Psoas muscle (tissue), 8 donors: ENCODE results near the gene LSM4. TPM values are rescaled to one million over a fixed set of nuclear protein-coding genes. Genes with fewer than 3 reads are reported as not detected.

Experiments
- ATAC-seq, 4 donors: fragments of 200-7000 bp; cut with Tn5 transposase; one replicate each; pipeline ENCODE4 v1.9.1; 2020; ENCODE audit warnings: moderate library complexity in 3 of 4, mild to moderate bottlenecking in 2 of 4
- DNase-seq, 2 donors: peaks; one replicate each; pipeline ENCODE4 v3.0.0-alpha.2; 2020
- H3K27ac ChIP-seq: fragments of 200-600 bp; one replicate; pipeline ENCODE4 v1.8.0; 2022
- H3K27me3 ChIP-seq, 3 donors: fragments of 200-600 bp in 1 of 3; one replicate each; pipeline versions ENCODE4 v1.6.1 to v1.8.0; 2013 to 2022; ENCODE audit warnings: low read length in 2 of 3, mild to moderate bottlenecking in 2 of 3, moderate library complexity in 1 of 3; ENCODE audit not compliant: insufficient read depth in 3 of 3
- H3K36me3 ChIP-seq, 2 donors: fragments of 200-600 bp in 1 of 2; one replicate each; pipeline versions ENCODE4 v1.6.1 to v1.8.0; 2013 to 2022; ENCODE audit warnings: low read depth in 1 of 2, mild to moderate bottlenecking in 1 of 2, moderate library complexity in 1 of 2; ENCODE audit not compliant: insufficient read depth in 1 of 2
- H3K4me1 ChIP-seq: fragments of 200-600 bp; one replicate; pipeline ENCODE4 v1.8.0; 2022
- H3K4me3 ChIP-seq: fragments of 200-600 bp; one replicate; pipeline ENCODE4 v1.8.0; 2022; ENCODE audit warnings: mild to moderate bottlenecking
- H3K9me3 ChIP-seq: fragments of 200-600 bp; one replicate; pipeline ENCODE4 v1.8.0; 2022
- CTCF ChIP-seq: fragments of 200-600 bp; IDR thresholded peaks from one replicate; pipeline ENCODE4 v1.8.0; 2022; ENCODE audit warnings: antibody characterized with exemption
- WGBS, 3 donors: extraction: QIAGEN DNeasy Blood & Tissue Kit; methylation state at CpG; one replicate each; pipeline versions ENCODE4 v1.1.6 to v1.1.7; 2013; 5-methylcytosine and 5-hydroxymethylcytosine counted together
- intact Hi-C, 2 donors: fragments of 100-400 bp; cut with DNase I; formaldehyde crosslinking; loops; one replicate each; pipeline versions ENCODE4 v1.11.0 to v1.14.2; 2022
- polyA plus RNA-seq, 3 donors: library from polyadenylated mRNA; stranded (reverse); fragments of 200-250 nt; gene quantifications; one replicate each; pipeline ENCODE4 v1.2.3, GENCODE V29; 2013
- total RNA-seq, 4 donors: library from RNA; stranded (reverse); fragmentation: NEBNext Ultra II Directional in 2 of 4; extraction: Animal tissue kit (Norgen Biotek cat#: 25700) in 2 of 4; gene quantifications; one replicate each; pipeline versions ENCODE4 v1.2.1 to v1.2.4, GENCODE V29; 2021 to 2023
- donor health status: healthy with polysubstance abuse.
- donor health status: DM: no; HTN: no; CAD: no; lungs with moderate emphysema.
- donor health status: Bipolar disorder and iron deficiency.
- donor health status: healthy.
- donor health status: DM: yes; HTN: yes; CAD: no.
- donor health status: DM: no; HTN: no; CAD: no.
- donor health status: DM: no; HTN: no; CAD: no.
- donor health status: DM: yes; HTN: yes; CAD: no.

Gene LSM4
- total and polyA plus RNA-seq, 7 donors = 87.9 to 215 (median 132) TPM

- Histone ChIP-seq H3K9me3 (no peaks in the 10 kb centered on the region), H3K4me3 (no peak overlapping the region), H3K36me3 (peaks cover 2 to 45% of the 10 kb centered on the region in 2 donors), H3K27me3 (no peaks in the 10 kb centered on the region), H3K4me1 (peaks cover 4% of the 10 kb centered on the region), H3K27ac (no peak overlapping the region)
- intact Hi-C loops = loop anchor here in 1 of 2 donors (5.0 kb wide), 1 partner anchor 64 kb away; no protein-coding TSS in a partner anchor
- DNase-seq (no peak), ATAC-seq (no peak)
- 87 to 92% (median 88%) methylated on average over 17 of the region's 17 CpGs for WGBS, 3 donors
- TF ChIP-seq CTCF = no peak
Measured at GRCh38 chr19:18348171-18348570, 25.3 kb upstream of the LSM4 start.

GRCh38 chr19:18346091-18346490, 23.2 kb upstream of the LSM4 start:
- no peaks in the 10 kb centered on the region for H3K9me3 ChIP-seq
- intact Hi-C loops = loop anchor here in 1 of 2 donors (5.0 kb wide), 1 partner anchor 66 kb away; no protein-coding TSS in a partner anchor
- ATAC-seq = no peak
- no peak for DNase-seq
- H3K4me1 ChIP-seq = peaks cover 5% of the 10 kb centered on the region
- TF ChIP-seq CTCF = no peak
- H3K27me3 ChIP-seq = no peaks in the 10 kb centered on the region
- H3K36me3 ChIP-seq = peaks cover 2 to 43% of the 10 kb centered on the region in 2 donors
- WGBS, 3 donors = 70 to 73% (median 71%) methylated on average over 8 of the region's 8 CpGs
- no peak overlapping the region for H3K27ac ChIP-seq
- no peak overlapping the region for H3K4me3 ChIP-seq

- no peak overlapping the region for H3K27ac ChIP-seq
- 91 to 95% (median 95%) methylated on average over 6 of the region's 6 CpGs for WGBS, 3 donors
- H3K27me3 ChIP-seq = no peaks in the 10 kb centered on the region
- H3K4me3 ChIP-seq = no peak overlapping the region
- no peaks in the 10 kb centered on the region for H3K9me3 ChIP-seq
- ATAC-seq (no peak), DNase-seq (no peak)
- intact Hi-C loops = loop anchor here in 1 of 2 donors (5.0 kb wide), 1 partner anchor 67 kb away; no protein-coding TSS in a partner anchor
- no peak for TF ChIP-seq CTCF
- H3K36me3 ChIP-seq = peaks cover 0 to 37% of the 10 kb centered on the region in 2 donors
- H3K4me1 ChIP-seq = peaks cover 5% of the 10 kb centered on the region
Measured at GRCh38 chr19:18345296-18345695, 22.4 kb upstream of the LSM4 start.

- intact Hi-C loops = no loop called here
- peaks cover 5% of the 10 kb centered on the region for H3K4me1 ChIP-seq
- TF ChIP-seq CTCF = no peak
- DNase-seq = no peak
- WGBS, 3 donors = 71 to 78% (median 75%) methylated on average over 13 of the region's 13 CpGs
- peaks cover 0 to 35% of the 10 kb centered on the region in 2 donors for H3K36me3 ChIP-seq
- no peak for ATAC-seq
- no peak overlapping the region for H3K4me3 ChIP-seq
- H3K27me3 ChIP-seq = no peaks in the 10 kb centered on the region
- H3K9me3 ChIP-seq = no peaks in the 10 kb centered on the region
- H3K27ac ChIP-seq = no peak overlapping the region
Measured at GRCh38 chr19:18344582-18344950, 21.7 kb upstream of the LSM4 start.

GRCh38 chr19:18342090-18342632, 19.3 kb upstream of the LSM4 start:
- 68 to 76% (median 71%) methylated on average over 8 of the region's 8 CpGs for WGBS, 3 donors
- Histone ChIP-seq H3K27me3 (no peaks in the 10 kb centered on the region), H3K36me3 (peaks cover 0 to 24% of the 10 kb centered on the region in 2 donors), H3K4me1 (peaks cover 11% of the 10 kb centered on the region), H3K4me3 (no peak overlapping the region), H3K9me3 (no peaks in the 10 kb centered on the region), H3K27ac (peak overlapping the region; percentile 91)
- intact Hi-C loops = no loop called here
- DNase-seq = no peak
- no peak for TF ChIP-seq CTCF
- no peak for ATAC-seq
